RPMI7951 (cell line): ENCODE results near the gene KRTAP2-1. TPM values are rescaled to one million over a fixed set of nuclear protein-coding genes. Genes with fewer than 3 reads are reported as not detected.
"Not testable (repeated sequence)": the region's sequence is repeated elsewhere in the genome, so short reads cannot be mapped to it uniquely, and the experiment has no call there.

Experiments used
- DNase-seq: peaks from one replicate; pipeline ENCODE4 v3.0.0-alpha.2; 2012; ENCODE audit warnings: low read depth
- total RNA-seq: library from RNA; depleted of rRNA; stranded (reverse); fragments of >200 nt; shearing (Covaris generic); gene quantifications from 2 replicates; pipeline ENCODE4 v1.2.3, GENCODE V29; 2014

KRTAP2-1 gene
- total RNA-seq, 1 experiment from 2014 or later = 0.48 TPM

DNA sequence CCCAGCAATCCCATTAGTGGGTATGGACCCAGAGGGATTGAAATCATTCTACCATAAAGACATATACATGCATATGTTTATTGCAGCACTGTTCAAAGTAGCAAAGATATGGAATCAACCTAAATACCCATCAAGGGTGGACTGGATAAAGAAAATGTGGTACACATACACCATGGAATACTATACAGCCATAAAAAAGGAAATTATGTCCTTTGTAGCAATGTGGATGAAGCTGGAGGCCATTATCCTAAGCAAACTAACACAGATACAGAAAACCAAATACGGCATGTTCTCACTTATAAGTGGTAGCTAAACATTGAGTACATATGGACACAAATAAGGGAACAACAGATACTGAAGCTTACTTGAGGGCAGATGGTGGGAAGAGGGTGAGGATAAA, 10.4 kb upstream of the KRTAP2-1 start:
- no peak for DNase-seq

GRCh38 chr17:41055130-41055529, 8.0 kb upstream of the KRTAP2-1 start, which contains the start of gene KRTAP2-2:
TSS of gene KRTAP2-2 (minus strand) at chr17:41055230. CDS start at chr17:41055211, 19 bp downstream.
- DNase-seq = not testable (repeated sequence)

DNA sequence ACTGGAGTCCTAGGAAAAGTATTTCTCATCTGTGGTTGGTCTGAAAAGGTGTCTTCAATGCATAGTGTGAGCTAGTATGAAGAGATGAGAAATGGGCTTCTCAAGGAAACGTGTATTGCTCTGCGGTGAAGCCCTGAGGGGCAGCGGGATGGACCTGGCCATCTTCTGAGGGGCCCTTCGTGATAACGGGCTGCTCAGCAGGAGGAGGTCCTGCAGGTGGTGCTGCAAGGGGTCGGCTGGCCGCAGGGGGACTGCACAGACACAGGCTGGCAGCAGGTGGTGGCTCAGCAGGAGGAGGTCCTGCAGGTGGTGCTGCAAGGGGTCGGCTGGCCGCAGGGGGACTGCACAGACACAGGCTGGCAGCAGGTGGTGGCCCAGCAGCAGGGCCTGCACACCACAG, 7.4 kb upstream of the KRTAP2-1 start:
- DNase-seq = not testable (repeated sequence)

- no peak for DNase-seq
Measured at GRCh38 chr17:41054025-41054424, 6.9 kb upstream of the KRTAP2-1 start.

DNA sequence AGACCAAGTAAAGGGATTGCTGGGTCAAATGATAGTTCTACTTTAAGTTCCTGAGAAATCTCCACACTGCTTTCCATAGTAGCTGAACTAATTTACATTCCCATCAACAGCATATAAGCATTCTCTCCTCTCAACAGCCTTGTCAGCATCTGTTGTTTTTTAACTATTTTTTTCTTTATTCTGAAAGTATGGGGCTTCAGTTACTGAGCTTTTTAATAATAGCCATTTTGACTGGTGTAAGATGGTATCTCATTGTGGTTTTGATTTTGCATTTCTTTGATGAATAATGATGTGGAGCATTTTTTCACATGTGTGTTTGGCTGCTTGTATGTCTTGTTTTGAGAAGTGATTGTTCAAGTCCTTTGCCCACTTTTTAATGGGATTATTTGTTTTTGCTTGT, 5.5 kb upstream of the KRTAP2-1 start:
- peak; percentile 66 for DNase-seq

GRCh38 chr17:41049110-41049509, 2.0 kb upstream of the KRTAP2-1 start:
- peak; percentile 90 for DNase-seq

DNA sequence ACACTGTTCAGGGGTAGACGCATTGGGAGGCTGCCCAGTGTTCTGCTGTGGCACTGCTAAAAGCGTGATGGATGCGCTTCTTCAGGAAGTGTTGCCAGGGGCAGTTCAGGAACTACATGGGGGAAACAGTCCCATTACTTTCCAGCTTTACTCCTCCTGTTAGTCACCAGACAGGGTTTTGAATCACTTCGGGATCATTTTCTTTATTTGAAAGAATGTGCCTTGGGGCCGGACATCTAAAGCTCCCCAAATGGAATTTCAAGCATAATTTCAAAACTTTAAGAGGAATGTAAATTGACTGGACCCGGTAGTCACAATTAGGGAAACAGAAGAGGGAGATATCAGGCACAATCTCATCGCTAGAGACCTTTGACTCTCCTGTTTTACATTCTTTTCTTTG, 1.3 kb upstream of the KRTAP2-1 start:
- peak; percentile 92 for DNase-seq

GRCh38 chr17:41042953-41043352, 4.2 kb downstream of the KRTAP2-1 start:
- no peak for DNase-seq

- peak; percentile 18 for DNase-seq
Measured at GRCh38 chr17:41040783-41041571, 6.1 kb downstream of the KRTAP2-1 start, which contains the start of gene KRTAP1-1. TSS of gene KRTAP1-1 (minus strand) at chr17:41041450. CDS start at chr17:41041397, 53 bp downstream.

- no peak for DNase-seq
Measured at GRCh38 chr17:41037853-41038350, 9.2 kb downstream of the KRTAP2-1 start.

DNA sequence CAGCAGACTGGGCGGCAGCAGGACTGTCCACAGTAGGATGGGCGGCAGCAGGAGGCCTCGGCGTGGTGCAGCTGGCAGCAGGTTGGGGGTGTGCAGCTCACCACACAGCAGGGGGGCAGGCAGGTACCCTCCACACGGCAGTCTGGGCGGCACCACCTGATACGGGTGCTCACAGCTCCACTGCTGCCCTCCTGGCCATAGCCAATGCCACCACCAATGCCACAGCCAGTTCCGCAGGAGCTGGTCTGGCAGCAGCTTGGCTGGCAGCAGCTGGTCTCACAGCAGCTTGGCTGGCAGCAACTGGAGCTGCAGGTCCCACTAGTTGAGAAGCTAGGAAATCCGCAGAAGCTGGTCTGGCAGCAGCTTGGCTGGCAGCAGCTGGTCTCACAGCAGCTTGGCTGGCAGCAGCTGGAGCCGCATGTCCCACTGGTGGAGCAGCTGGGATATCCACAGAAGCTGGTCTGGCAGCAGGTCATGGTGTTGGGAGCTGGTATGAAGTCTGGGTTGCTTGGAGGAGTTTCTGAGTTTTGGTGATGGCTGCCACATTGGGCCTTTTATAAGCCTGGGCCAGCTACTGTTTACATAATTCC, 12.7 kb downstream of the KRTAP2-1 start, which contains the start of gene KRTAP1-3:
Gene KRTAP1-3, minus strand, starts transcription at position 529 of the 590 bp plus-strand sequence. Its CDS starts 53 bp downstream, at position 476.
- not testable (repeated sequence) for DNase-seq

DNA sequence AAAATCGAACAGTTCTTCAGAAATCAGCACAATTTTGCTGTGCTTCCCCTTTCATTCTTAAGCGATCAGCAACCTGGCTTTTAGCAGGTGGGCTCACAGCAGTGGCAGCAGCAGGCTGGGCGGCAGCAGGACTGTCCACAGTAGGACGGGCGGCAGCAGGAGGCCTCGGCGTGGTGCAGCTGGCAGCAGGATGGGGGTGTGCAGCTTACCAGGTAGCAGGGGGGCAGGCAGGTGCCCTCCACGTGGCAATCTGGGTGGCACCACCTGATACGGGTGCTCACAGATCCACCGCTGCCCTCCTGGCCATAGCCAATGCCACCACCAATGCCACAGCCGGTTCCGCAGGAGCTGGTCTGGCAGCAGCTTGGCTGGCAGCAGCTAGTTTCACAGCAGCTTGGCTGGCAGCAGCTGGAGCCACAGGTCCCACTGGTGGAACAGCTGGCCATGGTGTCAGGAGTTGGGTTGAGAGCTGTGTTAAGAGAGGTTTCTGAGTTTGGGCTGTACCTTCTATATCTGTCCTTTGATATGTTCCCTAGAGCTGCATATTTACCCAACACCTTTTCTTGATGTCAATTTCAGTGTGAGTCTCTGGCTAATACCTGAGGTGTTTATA, 17.4 kb downstream of the KRTAP2-1 start, which contains the start of gene KRTAP1-4:
Gene KRTAP1-4, minus strand, starts transcription at position 563 of the 613 bp plus-strand sequence. Its CDS starts 117 bp downstream, at position 446.
- DNase-seq = no peak

DNA sequence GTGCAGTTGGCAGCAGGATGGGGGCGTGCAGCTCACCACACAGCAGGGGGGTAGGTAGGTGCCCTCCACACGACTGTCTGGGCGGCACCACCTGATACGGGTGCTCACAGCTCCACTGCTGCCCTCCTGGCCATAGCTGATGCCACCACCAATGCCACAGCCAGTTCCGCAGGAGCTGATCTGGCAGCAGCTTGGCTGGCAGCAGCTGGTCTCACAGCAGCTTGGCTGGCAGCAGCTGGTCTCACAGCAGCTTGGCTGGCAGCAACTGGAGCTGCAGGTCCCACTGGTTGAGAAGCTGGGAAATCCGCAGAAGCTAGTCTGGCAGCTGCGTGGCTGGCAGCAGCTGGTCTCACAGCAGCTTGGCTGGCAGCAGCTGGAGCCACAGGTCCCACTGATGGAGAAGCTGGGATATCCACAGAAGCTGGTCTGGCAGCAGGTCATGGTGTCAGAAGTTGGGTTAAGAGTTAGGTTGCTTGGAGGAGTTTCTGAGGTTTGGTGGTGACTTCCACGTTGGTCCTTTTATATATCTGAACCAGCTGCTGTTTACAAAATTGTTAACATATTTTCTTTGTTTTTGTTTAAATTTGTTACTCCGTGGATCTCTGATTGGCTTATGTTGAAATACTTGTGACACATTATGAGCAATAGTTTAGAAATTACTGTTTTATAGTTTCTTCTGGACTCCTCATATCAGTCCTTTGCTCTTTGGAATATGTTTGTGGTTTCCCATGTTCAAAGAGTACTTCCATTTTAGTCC, 20.2 kb downstream of the KRTAP2-1 start, which contains the start of gene KRTAP1-5:
Gene KRTAP1-5, minus strand, starts transcription at position 494 of the 757 bp plus-strand sequence. Its CDS starts 53 bp downstream, at position 441.
- DNase-seq = peak; percentile 79

DNA sequence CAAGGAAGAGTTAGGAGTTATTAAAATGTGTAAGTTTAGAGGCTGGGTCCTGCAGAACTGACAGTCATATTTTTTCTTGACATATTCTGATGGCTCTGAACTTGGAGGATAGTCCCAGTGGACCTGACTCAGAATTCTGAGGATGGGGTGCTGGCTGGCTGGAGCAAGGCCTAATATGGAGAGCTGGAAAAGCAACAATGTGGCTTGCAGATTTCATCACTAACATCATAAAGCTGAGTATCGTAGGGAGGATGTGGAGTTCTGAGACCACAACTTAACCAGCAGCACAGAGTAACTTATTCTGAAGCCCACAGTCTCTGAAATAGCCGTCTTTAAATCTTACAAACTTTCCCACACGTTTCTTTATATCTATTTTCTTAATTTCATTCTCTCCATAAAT, 22.4 kb downstream of the KRTAP2-1 start:
- no peak for DNase-seq

DNA sequence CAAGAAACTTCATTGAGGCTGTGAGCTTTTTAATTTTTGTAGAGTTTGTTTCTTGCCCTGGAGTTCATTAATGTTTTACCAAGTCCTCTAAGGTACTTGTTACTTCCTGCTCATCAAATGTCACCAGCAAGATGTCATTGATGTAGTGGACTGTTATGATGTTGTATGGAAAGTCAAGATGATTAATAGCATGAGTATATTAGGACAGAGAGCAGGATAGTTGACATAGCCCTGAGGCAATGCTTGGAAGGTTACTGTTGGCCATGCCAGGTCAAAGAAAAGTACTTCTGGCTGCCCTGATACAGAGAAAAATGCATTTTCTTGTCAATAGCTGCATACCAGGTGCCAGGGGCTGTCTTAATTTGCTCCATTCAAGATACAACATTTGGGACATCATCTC, 26.8 kb downstream of the KRTAP2-1 start:
- DNase-seq = no peak

DNA sequence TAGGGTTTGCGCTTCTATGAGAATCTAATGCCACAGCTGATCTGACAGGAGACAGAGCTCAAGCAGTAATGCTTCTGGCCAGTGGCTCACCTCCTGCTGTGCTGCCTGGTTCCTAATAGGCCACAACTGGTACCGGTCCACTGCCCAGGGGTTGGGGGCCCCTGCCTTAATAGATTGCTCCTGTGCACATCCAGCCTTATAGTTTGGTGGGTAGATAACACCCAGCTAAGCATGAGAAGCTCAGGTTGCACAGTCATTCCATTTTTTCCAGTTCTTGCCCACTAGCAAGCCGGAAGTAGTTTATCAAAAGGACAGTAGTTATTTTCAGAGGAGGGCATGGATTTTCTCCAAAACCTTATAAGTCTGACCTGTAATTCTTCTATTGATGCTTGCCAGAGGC, 27.7 kb downstream of the KRTAP2-1 start:
- no peak for DNase-seq

- DNase-seq = no peak
Measured at GRCh38 chr17:41018541-41018940, 28.6 kb downstream of the KRTAP2-1 start.

GRCh38 chr17:41016578-41017215, 30.4 kb downstream of the KRTAP2-1 start:
- DNase-seq = no peak

GRCh38 chr17:41015454-41015853, 31.7 kb downstream of the KRTAP2-1 start:
- DNase-seq = no peak

- DNase-seq = no peak
Measured at GRCh38 chr17:41013606-41014005, 33.5 kb downstream of the KRTAP2-1 start.

- peak; percentile 4 for DNase-seq
Measured at GRCh38 chr17:41013181-41013580, 33.9 kb downstream of the KRTAP2-1 start.
